Smooth muscle cell of bladder (primary cell): ENCODE data around the gene POLR2J2. TPM values are rescaled to one million over a fixed set of nuclear protein-coding genes. Genes with fewer than 3 reads are reported as not detected.

Experiments used
- total RNA-seq: library from RNA; depleted of rRNA; stranded (reverse); fragments of >200 nt; gene quantifications from 2 replicates; pipeline ENCODE4 v1.2.3, GENCODE V29; 2014

Gene POLR2J2
- 2.1 and 3.9 TPM in 2 replicates for total RNA-seq

DNA sequence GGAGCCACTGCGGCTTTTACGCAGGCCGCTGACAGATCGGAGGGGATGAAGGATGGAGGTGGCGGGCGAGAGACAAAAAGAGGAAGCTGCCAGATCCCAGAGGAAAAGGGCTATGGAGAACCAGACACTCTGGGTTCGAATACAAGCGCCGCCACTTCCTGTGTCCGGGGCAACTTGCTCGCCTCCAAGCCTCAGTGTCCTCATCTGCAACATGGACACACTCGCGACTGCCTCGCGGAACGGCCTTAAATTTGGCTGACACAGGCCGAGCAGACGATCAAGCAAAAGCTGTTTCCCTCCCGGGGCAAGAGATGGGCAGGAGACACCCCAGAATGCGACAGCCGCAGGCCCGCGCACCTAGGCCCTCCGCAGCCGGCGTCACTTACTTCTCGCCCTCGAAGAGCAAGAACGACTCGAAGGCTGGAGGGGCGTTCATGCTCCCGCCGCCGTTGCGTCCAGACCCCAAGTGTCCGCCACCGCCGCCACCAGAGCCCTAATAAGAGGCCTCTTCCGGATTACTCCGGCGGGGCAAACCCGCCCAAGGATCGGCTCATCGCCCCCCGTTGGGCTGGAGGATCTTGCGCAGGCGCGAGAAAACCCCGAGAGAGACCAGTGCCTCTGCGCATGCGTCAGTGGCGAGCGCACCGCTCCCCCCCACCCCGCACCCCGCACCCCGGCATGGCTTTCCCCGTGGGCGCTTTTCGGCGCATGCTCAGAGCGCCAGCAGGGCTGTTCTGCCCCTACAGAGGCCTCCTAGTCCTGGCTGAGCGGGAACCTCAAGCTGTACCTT is at the start of gene POLR2J2:
TSS of gene POLR2J2 (minus strand) at position 498 of the 790 bp plus-strand sequence. CDS start at position 436, 62 bp downstream.

DNA sequence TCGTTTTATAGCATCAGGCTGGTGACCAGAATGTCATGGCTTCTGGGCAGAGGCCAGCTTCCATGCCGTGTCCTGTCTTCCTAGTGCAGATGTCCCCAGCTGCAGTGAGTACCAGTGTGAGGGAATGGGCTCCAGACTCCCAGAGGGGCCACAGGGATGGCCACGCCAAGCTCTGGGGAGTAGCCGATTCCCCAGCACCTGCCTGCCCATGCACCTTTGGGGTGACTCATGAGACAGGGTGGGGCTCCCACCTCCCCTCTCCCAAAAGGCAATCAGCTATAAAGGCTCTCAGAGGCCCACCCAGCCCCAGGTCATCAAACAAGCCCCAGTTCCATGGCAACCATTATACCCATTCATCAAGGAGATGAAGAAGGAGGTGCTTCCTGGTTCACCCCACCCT is 21.5 kb downstream of the POLR2J2 start, which contains the start of gene SPDYE2B:
TSS of gene SPDYE2B (plus strand) at position 396 of the 400 bp plus-strand sequence. CDS start 2,030 bp downstream, outside the sequence.

DNA sequence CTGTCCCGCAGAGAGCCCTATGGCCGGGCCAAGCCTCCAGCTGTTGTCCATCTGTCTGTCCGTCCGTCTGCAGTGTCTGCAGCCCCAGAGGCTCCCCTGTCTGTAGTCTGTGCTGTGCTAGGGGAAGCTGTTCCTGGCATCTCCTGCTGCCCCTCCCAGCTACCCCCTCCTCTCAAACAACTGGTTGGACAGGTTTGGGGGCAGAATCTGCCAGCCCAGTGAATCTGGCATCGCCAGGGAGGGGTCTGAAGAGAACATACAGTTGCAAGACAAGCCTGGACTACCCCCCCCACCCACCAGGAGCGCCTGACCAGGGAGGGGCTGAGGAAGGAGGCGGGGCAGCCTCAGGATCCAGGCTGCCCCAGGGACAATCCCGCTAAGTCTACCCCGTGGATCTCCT is 28.8 kb downstream of the POLR2J2 start, which contains the start of gene UPK3BL1:
TSS of gene UPK3BL1 (minus strand) at position 101 of the 400 bp plus-strand sequence. CDS start at position 51, 50 bp downstream.

DNA sequence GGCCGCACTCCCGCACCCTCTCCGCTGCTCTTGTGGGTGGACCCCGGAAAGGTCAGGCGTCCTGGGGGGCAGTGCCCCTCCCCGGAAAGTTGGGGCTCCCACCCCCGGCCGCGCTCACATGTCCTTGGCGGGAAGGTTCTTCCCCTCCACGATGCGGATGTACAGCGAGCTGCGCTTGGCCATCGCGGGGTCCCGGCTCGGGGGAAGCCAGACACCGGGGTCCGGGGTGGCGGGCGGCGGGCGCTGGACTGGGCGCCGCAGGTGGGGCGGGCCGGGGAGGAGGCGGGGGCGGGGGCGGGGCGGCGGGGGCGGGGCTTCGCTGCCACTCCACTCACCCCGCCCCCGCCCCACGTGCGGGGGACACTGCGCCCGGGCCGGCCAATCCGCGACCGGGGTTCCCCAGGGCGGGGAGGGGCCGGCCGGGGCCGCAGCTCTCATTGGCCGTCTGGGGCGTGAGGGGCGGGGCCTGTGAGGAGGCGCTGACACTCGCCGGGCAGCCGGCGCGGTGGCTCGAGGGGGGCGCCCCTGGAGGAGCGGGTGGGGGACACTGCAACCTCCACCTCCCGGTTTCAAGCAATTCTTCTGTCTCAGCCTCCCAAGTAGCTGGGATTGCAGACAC is 54.8 kb downstream of the POLR2J2 start, which contains the start of gene RASA4:
TSS of gene RASA4 (minus strand) at position 250 of the 619 bp plus-strand sequence. CDS start at position 183, 67 bp downstream.

Other genes with a start within 250 kb of the POLR2J2 start
- gene ORAI2, start 238.1 kb downstream of the POLR2J2 start, total RNA-seq, result 22.8 and 37.3 TPM in 2 replicates
- gene ALKBH4, start 206.8 kb downstream of the POLR2J2 start, total RNA-seq, result 10.0 and 10.9 TPM in 2 replicates
- gene LRWD1, start 206.7 kb downstream of the POLR2J2 start, total RNA-seq, result 12.9 and 15.8 TPM in 2 replicates
- gene POLR2J, start 192.7 kb downstream of the POLR2J2 start, total RNA-seq, result 39.7 and 40.0 TPM in 2 replicates
- gene RASA4B, start 153.9 kb downstream of the POLR2J2 start, total RNA-seq, result 1.8 and 2.0 TPM in 2 replicates
- 1.3 and 1.7 TPM in 2 replicates for gene UPK3BL2, start 128.0 kb downstream of the POLR2J2 start, total RNA-seq
- gene SPDYE2, start 120.4 kb downstream of the POLR2J2 start, total RNA-seq, result not detected in 2 replicates
- gene POLR2J3, start 99.1 kb downstream of the POLR2J2 start, total RNA-seq, result 17.9 and 32.2 TPM in 2 replicates
- 7.0 and 10.6 TPM in 2 replicates for gene RASA4, start 54.9 kb downstream of the POLR2J2 start, total RNA-seq
- gene UPK3BL1, start 28.9 kb downstream of the POLR2J2 start, total RNA-seq, result 5.5 and 12.9 TPM in 2 replicates
- gene SPDYE2B, start 21.3 kb downstream of the POLR2J2 start, total RNA-seq, result not detected in 2 replicates
- gene FAM185A, start 77.3 kb upstream of the POLR2J2 start, total RNA-seq, result 7.8 and 8.1 TPM in 2 replicates
- 71.5 and 79.0 TPM in 2 replicates for gene LRRC17, start 241.3 kb upstream of the POLR2J2 start, total RNA-seq